ENCODE results near the gene SLC47A1.
"Not testable (repeated sequence)": the region's sequence is repeated elsewhere in the genome, so short reads cannot be mapped to it uniquely, and the experiment has no call there.

Gene SLC47A1

GRCh38 chr17:19520641-19521040 is 13.0 kb upstream of the SLC47A1 start:
- no peak for TF ChIP-seq CTCF (IDR thresholded peaks at IDR 0.05; ENCODE audit: insufficient read depth, low read length, poor library complexity, severe bottlenecking)
- Histone ChIP-seq H3K4me3 (replicated peaks; ENCODE audit: low read depth, low read length) (no peak overlapping the region), H3K27me3 (replicated peaks; ENCODE audit: control insufficient read depth, insufficient read depth, low read length) (no peaks in the 10 kb centered on the region), H3K36me3 (ENCODE audit: control insufficient read depth, insufficient read depth, low read length) (no peaks in the 10 kb centered on the region)
- DNase-seq (ENCODE audit: extremely low read depth, insufficient read length): no peak

- no peaks in the 10 kb centered on the region for H3K36me3 ChIP-seq (ENCODE audit: control insufficient read depth, insufficient read depth, low read length)
- H3K4me3 ChIP-seq (replicated peaks; ENCODE audit: low read depth, low read length): no peak overlapping the region
- no peak for DNase-seq (ENCODE audit: extremely low read depth, insufficient read length)
- no peaks in the 10 kb centered on the region for H3K27me3 ChIP-seq (replicated peaks; ENCODE audit: control insufficient read depth, insufficient read depth, low read length)
- no peak for TF ChIP-seq CTCF (IDR thresholded peaks at IDR 0.05; ENCODE audit: insufficient read depth, low read length, poor library complexity, severe bottlenecking)
Measured at GRCh38 chr17:19523690-19524089, 10.0 kb upstream of the SLC47A1 start.

GRCh38 chr17:19526950-19527349 is 6.7 kb upstream of the SLC47A1 start:
- not testable (repeated sequence) for H3K27me3 ChIP-seq (replicated peaks; ENCODE audit: control insufficient read depth, insufficient read depth, low read length); DNase-seq (ENCODE audit: extremely low read depth, insufficient read length); H3K36me3 ChIP-seq (ENCODE audit: control insufficient read depth, insufficient read depth, low read length); H3K4me3 ChIP-seq (replicated peaks; ENCODE audit: low read depth, low read length)

- no peaks in the 10 kb centered on the region for H3K36me3 ChIP-seq (ENCODE audit: control insufficient read depth, insufficient read depth, low read length)
- H3K27me3 ChIP-seq (replicated peaks; ENCODE audit: control insufficient read depth, insufficient read depth, low read length): peaks cover 2% of the 10 kb centered on the region; the same call in 1 of the 2 replicates
- no peak for DNase-seq (ENCODE audit: extremely low read depth, insufficient read length)
- no peak for TF ChIP-seq CTCF (IDR thresholded peaks at IDR 0.05; ENCODE audit: insufficient read depth, low read length, poor library complexity, severe bottlenecking)
- H3K4me3 ChIP-seq (replicated peaks; ENCODE audit: low read depth, low read length): no peak overlapping the region
Measured at GRCh38 chr17:19531780-19532501, 1.7 kb upstream of the SLC47A1 start.

- peaks cover 2% of the 10 kb centered on the region; the same call in 1 of the 2 replicates for H3K27me3 ChIP-seq (replicated peaks; ENCODE audit: control insufficient read depth, insufficient read depth, low read length)
- no peak for DNase-seq (ENCODE audit: extremely low read depth, insufficient read length)
- TF ChIP-seq CTCF (IDR thresholded peaks at IDR 0.05; ENCODE audit: insufficient read depth, low read length, poor library complexity, severe bottlenecking): no peak
- no peaks in the 10 kb centered on the region for H3K36me3 ChIP-seq (ENCODE audit: control insufficient read depth, insufficient read depth, low read length)
- H3K4me3 ChIP-seq (replicated peaks; ENCODE audit: low read depth, low read length): peak overlapping the region; percentile 5; the same call in 1 of the 2 replicates
Measured at GRCh38 chr17:19533036-19533717, 477 bp upstream of the SLC47A1 start.

GRCh38 chr17:19534562-19535149 is 1.0 kb downstream of the SLC47A1 start:
- peak overlapping the region; percentile 48 for H3K4me3 ChIP-seq (replicated peaks; ENCODE audit: low read depth, low read length)

More at GRCh38 chr17:19534562-19535149, 1.0 kb downstream of the SLC47A1 start:
- H3K36me3 ChIP-seq (ENCODE audit: control insufficient read depth, insufficient read depth, low read length): no peaks in the 10 kb centered on the region
- no peak for TF ChIP-seq CTCF (IDR thresholded peaks at IDR 0.05; ENCODE audit: insufficient read depth, low read length, poor library complexity, severe bottlenecking)
- peaks cover 2% of the 10 kb centered on the region; the same call in 1 of the 2 replicates for H3K27me3 ChIP-seq (replicated peaks; ENCODE audit: control insufficient read depth, insufficient read depth, low read length)
- no peak for DNase-seq (ENCODE audit: extremely low read depth, insufficient read length)
